Rectal smooth muscle tissue (tissue), 1 donor: ENCODE measurements around the gene CHD6.

Experiments
- H3K27ac ChIP-seq: one replicate; pipeline ENCODE4 v1.7.0; 2013; ENCODE audit warnings: low read depth, low read length, inconsistent platforms
- H3K27me3 ChIP-seq: one replicate; pipeline ENCODE4 v1.7.0; 2013; ENCODE audit warnings: low read length; ENCODE audit not compliant: control insufficient read depth, insufficient read depth
- H3K36me3 ChIP-seq: one replicate; pipeline ENCODE4 v1.7.0; 2013; ENCODE audit warnings: low read length; ENCODE audit not compliant: control insufficient read depth, insufficient read depth
- H3K4me1 ChIP-seq: one replicate; pipeline ENCODE4 v1.7.0; 2013; ENCODE audit warnings: low read length; ENCODE audit not compliant: control insufficient read depth, insufficient read depth
- H3K4me3 ChIP-seq: one replicate; pipeline ENCODE4 v1.7.0; 2013; ENCODE audit warnings: low read length
- H3K9ac ChIP-seq: one replicate; pipeline ENCODE4 v1.7.0; 2013; ENCODE audit warnings: low read length

Gene CHD6

DNA sequence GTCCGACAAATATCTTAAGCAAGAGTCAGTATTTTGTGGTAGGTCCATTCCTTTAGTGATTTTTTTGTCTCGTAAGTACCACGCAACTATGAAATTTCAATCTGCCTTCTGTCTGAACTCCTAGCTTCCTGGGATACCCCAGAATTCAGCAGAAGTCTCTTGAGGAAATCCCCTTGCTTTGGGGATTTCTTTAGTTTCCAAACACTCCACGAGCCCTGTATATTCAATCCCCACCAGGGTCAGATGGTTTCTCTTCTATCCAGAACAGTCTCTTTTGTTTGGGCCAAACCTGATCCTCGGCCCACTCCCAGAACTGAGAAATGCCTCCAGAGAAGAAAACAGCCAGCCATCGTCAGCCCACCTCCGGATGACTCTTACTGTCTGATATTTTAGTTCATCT, 113.0 kb downstream of the CHD6 start:
- Histone ChIP-seq H3K36me3 (no peaks in the 10 kb centered on the region), H3K27ac (no peak overlapping the region), H3K9ac (no peak overlapping the region)

DNA sequence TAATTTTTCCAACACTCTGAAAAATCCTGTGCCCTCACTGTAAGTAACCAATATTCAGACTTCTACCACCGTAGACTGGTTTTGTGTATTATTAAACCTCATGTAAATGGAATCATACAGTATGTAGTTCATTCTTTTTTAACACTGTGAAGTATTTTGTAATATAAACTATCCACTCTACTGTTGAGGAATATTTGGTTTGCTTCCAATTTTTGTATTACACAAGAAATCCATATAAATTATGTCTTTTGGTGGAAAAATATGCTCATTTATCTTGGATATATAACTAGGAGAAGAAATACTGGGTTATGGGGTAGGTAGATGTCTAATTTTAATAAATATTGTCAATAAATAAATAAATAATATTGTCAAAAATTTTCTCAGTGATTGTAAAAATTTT, 116.8 kb downstream of the CHD6 start:
- Histone ChIP-seq H3K36me3 (peaks cover 6% of the 10 kb centered on the region), H3K27me3 (no peaks in the 10 kb centered on the region), H3K9ac (no peak overlapping the region), H3K4me1 (peaks cover 11% of the 10 kb centered on the region), H3K27ac (no peak overlapping the region), H3K4me3 (no peak overlapping the region)

More for the DNA sequence above, 113.0 kb downstream of the CHD6 start:
- H3K4me1 ChIP-seq: peaks cover 36% of the 10 kb centered on the region
- no peak overlapping the region for H3K4me3 ChIP-seq
- H3K27me3 ChIP-seq: no peaks in the 10 kb centered on the region

DNA sequence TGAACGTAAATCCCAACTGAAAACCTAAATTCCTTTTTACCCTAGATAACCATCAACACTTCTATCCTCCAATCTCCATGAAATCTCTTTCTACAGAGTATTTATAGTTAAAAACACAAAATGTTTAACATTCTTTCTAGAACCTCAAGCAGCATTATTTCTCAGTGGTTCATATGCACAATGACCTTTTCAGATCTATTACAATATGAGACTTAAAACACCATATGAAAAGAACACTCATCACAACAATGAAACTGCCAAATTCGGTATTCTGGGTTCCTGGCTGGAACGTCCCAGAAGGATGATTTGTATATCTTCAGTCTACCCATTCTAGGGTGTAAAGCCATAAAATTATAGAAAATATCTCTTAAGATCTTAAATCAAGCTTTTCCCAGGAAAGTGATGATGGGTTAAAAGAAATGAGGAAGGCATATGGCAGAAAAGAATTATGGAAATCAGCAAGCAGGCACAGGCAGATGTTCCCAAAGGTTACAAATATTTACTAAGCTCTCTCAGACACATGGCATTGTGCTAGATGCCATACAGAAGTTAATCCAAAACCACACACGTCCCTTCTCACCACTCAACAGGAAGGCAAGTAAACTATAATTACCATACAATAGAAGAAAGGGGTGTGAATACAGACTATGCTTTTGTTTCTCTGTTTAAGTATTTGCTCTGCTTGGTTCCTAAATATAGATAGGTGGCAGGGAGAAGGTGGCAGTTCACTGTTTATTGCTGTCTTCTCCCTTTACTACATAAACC, 118.0 kb downstream of the CHD6 start:
- no peak overlapping the region for H3K4me3 ChIP-seq
- H3K27ac ChIP-seq: no peak overlapping the region
- peaks cover 6% of the 10 kb centered on the region for H3K36me3 ChIP-seq
- peaks cover 11% of the 10 kb centered on the region for H3K4me1 ChIP-seq
- H3K27me3 ChIP-seq: no peaks in the 10 kb centered on the region
- no peak overlapping the region for H3K9ac ChIP-seq

DNA sequence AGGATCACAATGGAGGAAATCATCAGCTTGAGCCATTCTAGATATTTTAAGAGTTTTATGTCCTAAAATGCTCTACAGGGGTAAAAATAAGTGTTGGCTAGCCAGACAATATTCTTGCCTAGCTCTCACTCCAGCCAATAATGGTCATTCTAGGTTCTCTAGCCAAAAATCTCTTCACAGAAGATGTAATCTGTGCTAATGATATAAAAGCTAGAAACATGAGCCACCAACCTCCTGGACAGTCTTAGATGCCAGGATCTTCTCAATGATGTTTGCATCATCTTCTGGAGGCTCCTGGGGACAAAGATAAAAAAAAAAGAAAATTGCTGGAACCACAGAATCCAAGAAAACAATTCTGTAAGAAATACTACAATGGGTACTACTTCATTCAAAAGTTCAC, 119.1 kb downstream of the CHD6 start:
- H3K27me3 ChIP-seq: no peaks in the 10 kb centered on the region
- H3K36me3 ChIP-seq: peaks cover 6% of the 10 kb centered on the region
- H3K4me3 ChIP-seq: no peak overlapping the region
- H3K9ac ChIP-seq: no peak overlapping the region
- no peak overlapping the region for H3K27ac ChIP-seq
- H3K4me1 ChIP-seq: peaks cover 11% of the 10 kb centered on the region

- Histone ChIP-seq H3K9ac (no peak overlapping the region), H3K27me3 (no peaks in the 10 kb centered on the region), H3K27ac (no peak overlapping the region), H3K36me3 (peaks cover 11% of the 10 kb centered on the region), H3K4me3 (no peak overlapping the region), H3K4me1 (peaks cover 11% of the 10 kb centered on the region)
Observed at GRCh38 chr20:41497186-41497895, 120.8 kb downstream of the CHD6 start.

DNA sequence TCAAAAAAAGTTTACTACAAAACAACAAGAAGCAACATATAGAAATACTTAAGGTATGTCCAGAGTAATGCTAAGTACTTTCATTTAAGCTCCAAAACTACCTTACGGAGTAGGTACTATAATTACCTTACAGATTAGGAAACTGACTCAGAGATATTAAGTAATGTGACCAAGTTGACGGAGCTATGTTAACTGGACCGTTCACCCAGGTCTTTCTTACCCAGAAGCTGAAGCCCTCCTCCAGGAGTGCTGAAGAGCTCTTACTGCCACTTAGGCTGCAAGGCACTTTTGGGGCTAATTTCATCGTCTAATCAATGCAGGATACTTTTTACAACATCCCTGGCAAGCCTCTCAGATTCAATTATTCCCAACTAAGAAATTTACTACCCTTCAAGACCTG, 123.7 kb downstream of the CHD6 start:
- Histone ChIP-seq H3K27ac (no peak overlapping the region), H3K4me1 (no peaks in the 10 kb centered on the region), H3K4me3 (no peak overlapping the region), H3K36me3 (peaks cover 22% of the 10 kb centered on the region), H3K27me3 (no peaks in the 10 kb centered on the region), H3K9ac (no peak overlapping the region)

DNA sequence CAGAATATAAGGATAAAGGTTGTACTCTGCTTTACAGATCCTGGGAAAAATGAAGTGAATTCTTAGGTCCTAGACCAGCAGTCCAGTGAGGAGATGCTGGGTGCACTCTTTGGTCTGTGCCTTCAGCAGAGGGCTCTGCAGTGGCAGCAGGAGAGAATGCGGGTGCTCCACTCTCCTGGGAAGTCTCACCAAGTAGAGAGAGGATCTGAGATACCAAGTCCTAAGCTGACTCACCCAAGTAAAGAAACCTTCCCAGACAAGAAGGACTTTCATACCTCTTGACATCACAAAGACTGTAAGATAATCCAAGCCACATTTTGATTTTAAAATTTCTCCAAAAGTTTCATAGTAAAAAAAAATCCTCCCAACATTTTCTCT, 134.6 kb downstream of the CHD6 start:
- H3K27me3 ChIP-seq: no peaks in the 10 kb centered on the region
- peaks cover 25% of the 10 kb centered on the region for H3K36me3 ChIP-seq
- H3K4me3 ChIP-seq: no peak overlapping the region
- no peak overlapping the region for H3K9ac ChIP-seq
- no peak overlapping the region for H3K27ac ChIP-seq
- H3K4me1 ChIP-seq: no peaks in the 10 kb centered on the region

DNA sequence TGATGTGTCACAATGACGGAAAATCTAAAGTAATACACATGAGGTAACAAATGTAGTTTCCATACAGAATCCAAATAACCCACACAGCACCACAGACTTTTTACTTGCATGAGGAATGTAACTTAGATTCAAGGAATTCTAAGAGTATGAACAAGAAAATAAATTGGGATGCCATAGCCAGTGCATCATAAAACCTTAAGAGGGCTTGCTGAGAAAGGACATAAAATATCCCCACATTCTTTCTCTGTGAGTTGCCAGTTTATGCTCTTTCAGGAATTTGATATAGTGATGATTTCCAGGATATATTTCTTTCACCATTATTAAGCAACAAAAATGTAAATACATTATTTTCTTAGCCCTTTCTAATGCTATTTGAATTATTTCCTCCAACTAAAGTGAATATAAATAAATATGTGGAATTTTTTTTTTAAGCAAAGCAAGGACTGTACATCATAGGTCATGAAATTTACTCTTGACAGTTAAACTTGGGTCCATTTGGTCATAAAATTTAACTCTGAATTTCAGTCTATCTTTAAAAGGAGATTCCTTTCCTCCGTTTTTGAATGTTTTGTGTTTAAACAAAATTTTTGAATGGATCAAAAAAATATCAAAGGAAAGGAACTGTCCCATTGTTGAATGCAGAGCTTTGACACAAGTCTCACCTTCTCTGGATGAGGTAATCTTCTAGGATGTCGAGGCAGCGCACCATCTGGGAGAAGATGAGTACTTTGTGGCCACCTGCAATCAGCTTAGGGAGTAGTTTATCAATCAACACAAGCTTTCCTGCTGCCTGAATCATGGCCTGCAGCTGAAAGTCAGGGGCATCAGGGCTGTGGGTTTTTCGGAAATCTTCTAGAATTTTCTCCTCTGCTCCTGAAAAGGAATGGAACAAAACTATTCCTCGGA, 135.3 kb downstream of the CHD6 start:
- H3K27ac ChIP-seq: no peak overlapping the region
- H3K36me3 ChIP-seq: peaks cover 20% of the 10 kb centered on the region

GRCh38 chr20:41480054-41480770, 138.0 kb downstream of the CHD6 start:
- H3K27ac ChIP-seq: no peak overlapping the region

More for the DNA sequence above, 135.3 kb downstream of the CHD6 start:
- Histone ChIP-seq H3K9ac (no peak overlapping the region), H3K27me3 (no peaks in the 10 kb centered on the region), H3K4me1 (no peaks in the 10 kb centered on the region), H3K4me3 (no peak overlapping the region)

DNA sequence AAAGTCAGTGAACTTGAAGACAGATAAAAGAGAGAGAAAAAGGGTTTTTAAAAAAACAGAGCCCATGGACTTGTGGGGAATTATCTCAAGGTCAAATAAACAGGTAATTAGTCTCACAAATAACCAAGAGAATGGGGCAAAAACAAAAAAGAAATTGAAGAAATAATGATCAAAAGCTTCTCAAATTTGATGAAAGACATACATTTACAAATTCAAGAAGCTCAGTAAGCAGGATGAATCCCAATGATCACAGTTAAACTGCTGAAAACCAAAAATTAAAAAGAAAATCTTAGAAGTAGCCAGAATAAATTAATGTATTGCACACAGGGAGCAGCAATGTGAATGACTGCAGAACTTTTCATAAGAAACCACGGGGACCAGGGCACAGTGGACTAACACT, 139.1 kb downstream of the CHD6 start:
- Histone ChIP-seq H3K36me3 (no peaks in the 10 kb centered on the region), H3K4me1 (no peaks in the 10 kb centered on the region), H3K9ac (no peak overlapping the region), H3K27me3 (no peaks in the 10 kb centered on the region), H3K4me3 (no peak overlapping the region), H3K27ac (no peak overlapping the region)

More at GRCh38 chr20:41480054-41480770, 138.0 kb downstream of the CHD6 start:
- no peaks in the 10 kb centered on the region for H3K4me1 ChIP-seq
- no peak overlapping the region for H3K4me3 ChIP-seq
- H3K27me3 ChIP-seq: no peaks in the 10 kb centered on the region
- peaks cover 2% of the 10 kb centered on the region for H3K36me3 ChIP-seq
- H3K9ac ChIP-seq: no peak overlapping the region

- Histone ChIP-seq H3K4me3 (no peak overlapping the region), H3K9ac (no peak overlapping the region), H3K4me1 (no peaks in the 10 kb centered on the region), H3K27me3 (no peaks in the 10 kb centered on the region), H3K27ac (no peak overlapping the region), H3K36me3 (no peaks in the 10 kb centered on the region)
Observed at GRCh38 chr20:41478026-41478425, 140.2 kb downstream of the CHD6 start.

DNA sequence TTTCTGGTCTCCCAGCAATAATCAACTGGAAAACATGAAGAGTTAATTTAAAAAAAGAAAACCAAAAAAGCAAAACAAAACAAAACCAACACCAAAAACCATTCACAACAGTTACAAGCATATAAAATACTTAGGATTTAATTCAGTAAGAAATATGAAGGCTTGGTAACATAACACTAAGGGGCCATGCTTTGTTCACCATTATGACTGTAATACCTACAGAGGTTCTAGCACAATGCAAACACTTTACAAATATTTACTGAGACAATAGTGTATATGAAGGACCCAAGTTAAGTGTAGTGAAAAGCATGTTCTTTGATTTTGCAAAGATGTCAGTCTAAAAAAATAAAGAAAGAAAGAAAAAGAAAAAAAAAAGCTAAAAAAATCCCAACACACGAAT, 141.7 kb downstream of the CHD6 start:
- Histone ChIP-seq H3K4me3 (no peak overlapping the region), H3K36me3 (no peaks in the 10 kb centered on the region), H3K9ac (no peak overlapping the region), H3K4me1 (no peaks in the 10 kb centered on the region), H3K27ac (no peak overlapping the region), H3K27me3 (no peaks in the 10 kb centered on the region)
